NOMO-1 (cell line): ENCODE data around the gene MSRB1.
"Not testable (repeated sequence)": the region's sequence is repeated elsewhere in the genome, so short reads cannot be mapped to it uniquely, and the experiment has no call there.

ENCODE experiments used
- DNase-seq, 2 experiments: peaks; one replicate each; lab custom pipeline; 2025; ENCODE audit not compliant: unreplicated experiment in 2 of 2; lab: John Stamatoyannopoulos, UW

MSRB1 gene

DNA sequence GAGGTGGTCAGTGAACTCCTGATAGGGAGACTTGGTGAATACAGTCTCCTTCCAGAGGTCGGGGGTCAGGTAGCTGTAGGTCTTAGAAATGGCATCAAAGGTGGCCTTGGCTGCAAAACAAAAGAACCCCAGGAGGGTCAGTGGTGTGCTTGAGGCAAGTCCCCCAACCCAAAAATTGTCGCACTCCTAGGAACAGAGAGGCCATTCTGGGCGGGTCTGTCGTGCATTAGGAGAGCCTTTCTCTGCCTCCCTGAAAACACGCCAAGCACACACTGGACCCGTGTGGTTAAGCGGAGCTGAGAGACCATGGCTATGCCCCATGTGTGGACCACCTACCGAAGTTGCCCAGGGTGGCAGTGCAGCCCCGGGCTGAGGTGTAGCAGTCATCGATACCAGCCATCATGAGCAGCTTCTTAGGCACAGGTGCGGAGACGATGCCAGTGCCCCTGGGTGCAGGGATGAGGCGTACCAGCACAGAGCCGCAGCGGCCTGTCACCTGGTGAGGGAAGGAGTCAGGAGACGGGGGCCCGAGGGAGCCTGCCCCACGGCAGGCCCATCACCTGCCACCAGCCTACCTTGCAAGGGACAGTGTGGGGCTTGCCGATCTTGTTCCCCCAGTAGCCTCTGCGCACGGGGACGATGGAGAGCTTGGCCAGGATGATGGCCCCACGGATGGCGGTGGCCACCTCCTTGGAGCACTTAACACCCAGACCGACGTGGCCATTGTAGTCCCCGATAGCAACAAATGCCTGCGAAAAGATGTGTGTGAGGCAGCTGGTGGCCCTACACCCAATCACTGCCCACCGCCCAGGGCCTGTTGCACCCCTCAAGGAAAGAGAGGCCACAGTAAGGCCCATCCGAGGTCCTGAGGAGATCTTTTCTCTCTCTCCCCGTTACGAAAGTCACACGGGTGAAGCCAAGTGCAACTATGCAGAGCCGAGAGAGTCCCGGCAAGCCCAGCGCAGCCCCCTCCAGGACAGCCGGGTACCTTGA, 19.5 kb upstream of the MSRB1 start:
- DNase-seq, result not testable (repeated sequence)

GRCh38 chr16:1961651-1962067, 18.7 kb upstream of the MSRB1 start:
- no peak for DNase-seq

DNA sequence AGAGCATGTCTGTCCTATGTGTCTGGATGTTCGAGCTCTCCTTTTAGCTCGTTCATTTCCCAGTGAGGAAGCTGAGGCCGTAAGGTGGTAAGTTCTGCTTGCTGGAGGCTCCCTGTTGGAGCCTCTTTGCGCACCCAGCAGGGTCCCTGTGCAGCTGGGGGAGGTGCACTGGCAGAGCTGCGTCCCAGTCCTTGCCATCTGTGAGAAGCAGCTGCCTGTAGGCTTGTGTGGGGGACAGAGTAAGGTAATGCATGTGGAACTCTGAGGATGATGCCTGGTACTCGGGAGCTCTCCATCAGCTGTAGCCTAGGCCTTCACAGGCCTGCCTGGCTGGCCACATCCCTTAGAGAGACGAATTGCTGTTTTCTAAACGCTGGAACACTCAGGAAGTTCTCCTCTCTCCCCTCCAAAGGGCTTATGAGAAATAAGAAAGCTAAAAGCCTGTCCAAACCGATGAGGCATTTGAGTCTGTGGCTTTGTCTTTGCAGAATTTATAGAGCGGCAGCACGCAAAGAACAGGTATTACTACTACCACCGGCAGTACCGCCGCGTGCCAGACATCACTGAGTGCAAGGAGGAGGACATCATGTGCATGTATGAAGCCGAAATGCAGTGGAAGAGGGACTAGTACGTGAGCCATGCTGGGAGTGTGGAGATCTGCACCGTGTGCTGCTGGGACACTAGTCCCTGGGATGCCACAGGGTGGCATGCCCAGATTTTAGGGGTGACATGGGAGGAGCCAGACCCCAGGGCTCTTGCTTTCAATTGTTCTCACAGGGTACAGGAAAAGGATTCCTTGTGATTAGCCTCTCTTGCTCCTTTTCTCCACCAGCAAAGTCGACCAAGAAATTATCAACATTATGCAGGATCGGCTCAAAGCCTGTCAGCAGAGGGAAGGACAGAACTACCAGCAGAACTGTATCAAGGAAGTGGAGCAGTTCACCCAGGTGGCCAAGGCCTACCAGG, 17.9 kb upstream of the MSRB1 start:
- DNase-seq, result peak; percentile 29 to 45

DNA sequence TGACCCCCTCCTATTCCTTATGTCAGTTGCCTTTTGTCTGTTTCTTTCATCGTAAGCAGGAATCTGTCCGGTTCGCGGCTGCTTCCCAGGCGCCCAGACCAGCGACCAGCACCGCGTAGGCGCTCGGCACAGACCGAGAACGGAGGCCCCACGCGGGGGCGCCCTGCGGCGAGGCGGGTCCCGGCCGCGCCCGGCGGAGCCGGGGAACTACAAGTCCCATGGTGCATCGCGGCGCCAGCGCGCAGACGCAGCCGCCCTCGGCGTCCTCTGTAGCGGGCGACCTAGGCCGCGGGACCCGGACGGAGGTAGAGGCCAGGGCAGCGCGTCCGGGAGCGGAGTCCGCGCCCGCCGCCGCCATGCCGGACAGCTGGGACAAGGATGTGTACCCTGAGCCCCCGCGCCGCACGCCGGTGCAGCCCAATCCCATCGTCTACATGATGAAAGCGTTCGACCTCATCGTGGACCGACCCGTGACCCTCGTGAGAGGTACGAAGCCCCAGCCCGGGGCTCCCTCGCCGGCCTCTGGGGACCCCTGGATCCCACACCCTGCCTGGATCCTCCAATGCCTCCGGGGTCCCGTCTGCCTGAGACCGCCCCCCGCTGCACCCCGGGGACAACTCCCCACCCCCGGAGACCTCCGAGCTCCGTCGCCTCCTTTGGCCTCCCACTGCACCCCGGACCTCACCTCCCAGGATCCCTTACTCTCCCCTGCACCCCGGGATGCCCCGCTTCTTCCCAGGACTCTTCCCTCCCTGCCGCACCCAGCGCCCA, 16.5 kb upstream of the MSRB1 start, which contains the start of gene NDUFB10:
Gene NDUFB10, plus strand, starts transcription at position 270 of the 771 bp plus-strand sequence. Its CDS starts 87 bp downstream, at position 357.
- DNase-seq, result peak; percentile 81 to 92

GRCh38 chr16:1958715-1959268, 15.8 kb upstream of the MSRB1 start:
- no peak for DNase-seq

GRCh38 chr16:1958143-1958491, 15.1 kb upstream of the MSRB1 start:
- DNase-seq, result not testable (repeated sequence)

GRCh38 chr16:1957434-1958142, 14.6 kb upstream of the MSRB1 start:
- DNase-seq, result not testable (repeated sequence)

DNA sequence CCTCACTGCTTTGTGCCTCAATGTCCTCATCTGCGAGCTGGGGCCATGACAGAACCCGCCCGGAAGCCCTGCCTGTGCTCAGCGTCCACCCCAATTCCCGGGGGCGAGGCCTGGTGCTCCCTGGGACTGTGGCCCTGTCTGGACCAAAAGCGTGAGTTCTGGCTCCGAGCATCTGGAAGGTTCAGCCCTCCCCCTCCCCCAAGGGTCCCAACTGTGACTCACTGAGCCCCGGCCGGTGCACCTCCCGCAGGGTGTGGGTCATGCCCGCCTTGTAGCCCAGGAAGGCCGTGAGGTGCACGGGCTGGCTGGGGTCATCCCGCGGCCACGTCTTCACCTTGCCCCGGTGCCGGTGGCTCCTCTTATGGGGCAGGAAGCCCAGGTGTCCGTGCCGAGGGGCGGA, 10.7 kb upstream of the MSRB1 start:
- DNase-seq, result no peak

GRCh38 chr16:1950559-1950958, 7.6 kb upstream of the MSRB1 start:
- no peak for DNase-seq

DNA sequence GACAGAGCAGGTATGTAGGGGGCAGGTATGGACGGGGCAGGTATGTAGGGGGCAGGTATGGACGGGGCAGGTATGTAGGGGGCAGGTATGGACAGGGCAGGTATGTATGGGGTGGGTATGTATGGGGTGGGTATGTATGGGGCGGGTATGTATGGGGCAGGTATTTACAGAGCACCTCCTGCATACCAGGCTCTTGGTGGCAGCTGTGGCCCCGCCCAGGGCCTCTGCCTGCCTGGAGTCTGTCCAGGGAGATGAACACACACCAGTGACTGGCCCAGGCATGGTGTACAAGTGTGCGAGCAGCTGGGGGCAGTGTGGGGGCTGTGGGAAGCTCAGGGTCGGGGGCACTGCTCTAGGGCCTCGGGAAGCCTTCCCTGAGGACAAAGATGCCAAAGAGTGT, 7.0 kb upstream of the MSRB1 start:
- DNase-seq, result no peak

DNA sequence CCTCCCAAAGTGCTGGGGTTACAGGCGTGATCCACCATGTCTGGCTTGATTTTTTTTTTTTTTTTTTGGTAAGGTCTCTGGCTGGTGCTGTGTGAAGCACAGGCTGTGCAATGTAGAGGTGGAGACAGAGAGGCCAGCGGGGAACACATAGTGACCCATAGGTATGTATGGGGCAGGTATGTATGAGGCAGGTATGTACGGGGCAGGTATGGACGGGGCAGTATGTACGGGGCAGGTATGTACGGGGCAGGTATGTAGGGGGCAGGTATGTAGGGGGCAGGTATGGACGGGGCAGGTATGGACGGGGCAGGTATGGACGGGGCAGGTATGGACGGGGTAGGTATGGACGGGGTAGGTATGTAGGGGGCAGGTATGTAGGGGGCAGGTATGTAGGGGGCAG, 6.5 kb upstream of the MSRB1 start:
- DNase-seq, result no peak

DNA sequence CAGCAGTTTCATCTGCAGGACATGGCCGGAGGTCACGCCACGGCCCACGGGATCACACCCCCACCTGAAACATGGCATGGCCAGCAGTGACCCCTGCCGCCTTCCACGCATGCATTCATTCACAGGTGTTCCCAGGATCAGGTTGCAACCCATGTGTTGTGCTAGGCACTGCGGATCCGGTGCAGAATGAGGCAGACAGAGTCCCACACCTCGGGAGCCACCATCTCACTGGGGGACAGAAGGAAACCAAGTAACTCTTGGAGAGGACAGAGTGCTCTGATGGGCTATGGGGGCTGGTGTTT, 4.3 kb upstream of the MSRB1 start:
- DNase-seq, result no peak

DNA sequence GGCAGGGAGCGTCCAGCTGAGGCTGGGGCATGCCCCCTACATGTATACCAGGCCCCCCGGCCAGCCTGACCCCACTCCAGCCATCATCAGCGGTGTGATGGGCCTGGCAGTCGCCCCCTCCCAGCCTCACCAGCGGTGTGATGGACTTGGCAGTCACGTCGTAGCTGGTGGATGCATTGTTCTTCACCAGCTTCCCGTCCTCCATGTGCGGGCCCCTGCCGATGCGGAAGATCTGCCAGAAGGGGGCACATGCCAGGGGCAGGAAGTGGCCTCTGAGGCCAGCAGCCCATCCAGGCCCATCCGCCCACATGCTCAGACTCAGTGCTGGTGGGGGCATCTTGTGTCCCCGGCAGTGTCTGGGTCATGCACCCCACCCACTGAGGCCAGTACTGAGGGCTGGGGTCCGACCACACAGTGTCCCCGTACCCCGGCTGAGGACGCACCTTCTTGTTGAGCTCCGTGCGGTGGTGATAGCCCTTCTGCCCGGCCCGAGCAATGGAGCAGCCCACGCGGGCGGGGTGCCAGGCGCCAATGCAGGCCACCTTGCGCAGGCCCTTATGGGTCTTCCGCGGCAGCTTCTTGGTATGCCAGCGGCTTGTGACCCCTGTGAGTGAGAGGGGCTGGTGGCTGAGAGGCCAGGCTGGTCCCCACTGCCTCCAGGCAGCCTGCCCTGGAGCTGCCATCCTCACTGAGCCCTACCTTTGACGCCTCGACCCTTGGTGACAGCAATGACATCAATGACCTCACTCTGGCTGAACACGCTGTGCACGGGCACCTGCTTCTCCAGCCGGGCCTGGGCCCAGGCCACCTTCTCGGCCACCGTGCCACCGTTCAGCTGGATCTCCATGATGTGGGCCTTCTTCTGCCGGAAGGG, 3.7 kb upstream of the MSRB1 start:
- DNase-seq, result no peak

- no peak for DNase-seq
These were observed 2.8 kb upstream of the MSRB1 start for GRCh38 chr16:1945559-1946391.

- no peak for DNase-seq
These were observed 1.7 kb upstream of the MSRB1 start for GRCh38 chr16:1944612-1945199.

DNA sequence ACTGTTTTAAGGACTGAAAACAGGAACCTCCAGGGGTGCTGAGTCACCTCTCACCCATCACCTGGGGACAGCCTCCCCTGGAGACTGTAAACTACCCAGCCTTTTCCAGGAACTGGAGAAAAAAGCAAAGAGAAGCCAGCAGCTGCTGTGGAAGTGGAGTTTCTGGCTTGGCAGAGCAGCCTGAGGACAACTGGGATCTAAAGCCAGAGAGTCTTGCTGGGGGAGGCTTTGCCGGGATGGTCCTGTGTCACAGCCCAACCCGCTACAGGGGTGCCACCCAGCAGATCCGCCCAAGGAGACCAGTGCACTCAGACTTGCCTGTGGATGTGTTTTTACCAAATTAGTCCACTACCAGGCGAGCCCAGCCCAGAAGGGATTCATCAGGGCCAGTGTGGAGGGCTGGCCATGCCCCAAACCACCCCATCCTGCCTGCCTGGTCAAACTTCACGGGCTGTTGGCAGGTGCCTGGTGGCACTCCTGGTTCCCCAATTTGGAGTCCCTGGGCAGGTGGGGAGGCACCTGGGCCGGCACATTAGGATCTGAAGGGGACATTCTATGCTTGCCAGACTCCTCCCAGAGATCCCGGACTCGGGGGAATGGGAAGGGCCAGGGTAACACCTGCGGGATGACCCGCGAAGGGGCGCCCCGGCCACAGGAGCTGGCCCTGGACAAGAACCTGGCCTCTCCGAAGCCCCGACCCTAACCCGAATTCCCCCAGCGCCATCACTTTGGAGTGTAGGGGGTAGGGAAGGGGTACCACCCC, 771 bp downstream of the MSRB1 start:
- peak; percentile 42 to 71 for DNase-seq
